Stimulated activated CD4-positive, alpha-beta T cell treated with anti-CD3 and anti-CD28 coated beads, Interleukin-2, amount 100 ng/mL, for 24 hours (primary cell): ENCODE results near the gene UGT1A4.

ENCODE experiments used
- DNase-seq, 2 donors: peaks; one replicate each; pipeline ENCODE4 v3.0.0-alpha.2; 2020

The UGT1A4 gene

GRCh38 chr2:233792720-233793119 is 74.2 kb downstream of the UGT1A4 start:
- DNase-seq = no peak

GRCh38 chr2:233793465-233794127 is 75.1 kb downstream of the UGT1A4 start:
- DNase-seq = peak in 1 of 2 donors; percentile 10

- DNase-seq = peak in 1 of 2 donors; percentile 13
These were observed 75.7 kb downstream of the UGT1A4 start for GRCh38 chr2:233794128-233794658.

GRCh38 chr2:233795735-233796171 is 77.2 kb downstream of the UGT1A4 start:
- peak in 1 of 2 donors; percentile 12 for DNase-seq

- no peak for DNase-seq
These were observed 77.7 kb downstream of the UGT1A4 start for GRCh38 chr2:233796254-233796653.

- peak in 1 of 2 donors; percentile 12 for DNase-seq
These were observed 80.0 kb downstream of the UGT1A4 start for GRCh38 chr2:233798335-233799086.

GRCh38 chr2:233799087-233799665 is 80.6 kb downstream of the UGT1A4 start:
- peak in 1 of 2 donors; percentile 8 for DNase-seq

GRCh38 chr2:233799716-233800115 is 81.2 kb downstream of the UGT1A4 start:
- no peak for DNase-seq

GRCh38 chr2:233800208-233800607 is 81.7 kb downstream of the UGT1A4 start:
- DNase-seq = peak in 1 of 2 donors; percentile 13

GRCh38 chr2:233801357-233802131 is 83.0 kb downstream of the UGT1A4 start:
- DNase-seq = peak; percentile 6 to 13

- DNase-seq = peak in 1 of 2 donors; percentile 4
These were observed 83.7 kb downstream of the UGT1A4 start for GRCh38 chr2:233802132-233802815.

GRCh38 chr2:233803292-233803911 is 84.9 kb downstream of the UGT1A4 start:
- peak in 1 of 2 donors; percentile 7 for DNase-seq

GRCh38 chr2:233803994-233804393 is 85.5 kb downstream of the UGT1A4 start:
- DNase-seq = peak in 1 of 2 donors; percentile 6

GRCh38 chr2:233807215-233807865 is 88.8 kb downstream of the UGT1A4 start:
- DNase-seq = peak in 1 of 2 donors; percentile 11

- peak in 1 of 2 donors; percentile 7 for DNase-seq
These were observed 89.7 kb downstream of the UGT1A4 start for GRCh38 chr2:233807966-233808935.

- DNase-seq = no peak
These were observed 91.8 kb downstream of the UGT1A4 start for GRCh38 chr2:233810385-233810784.

- DNase-seq = no peak
These were observed 92.6 kb downstream of the UGT1A4 start for GRCh38 chr2:233811087-233811486.

- DNase-seq = no peak
These were observed 93.2 kb downstream of the UGT1A4 start for GRCh38 chr2:233811732-233812131.

- no peak for DNase-seq
These were observed 94.9 kb downstream of the UGT1A4 start for GRCh38 chr2:233813236-233814055.
